ENCODE data around the gene LGALS1.

LGALS1 gene

GRCh38 chr22:37659066-37659896 is 16.2 kb upstream of the LGALS1 start:
- TF ChIP-seq CTCF (IDR thresholded peaks at IDR 0.05; ENCODE audit: insufficient read depth, missing control alignments), result no peak
- FAIRE-seq (no peak), DNase-seq (ENCODE audit: insufficient read length, low spot score) (no peak)

- no peak for DNase-seq (ENCODE audit: insufficient read length, low spot score)
- TF ChIP-seq CTCF (IDR thresholded peaks at IDR 0.05; ENCODE audit: insufficient read depth, missing control alignments), result no peak
- FAIRE-seq, result no peak
Observed at GRCh38 chr22:37659897-37660708, 15.3 kb upstream of the LGALS1 start.

GRCh38 chr22:37660709-37661045 is 14.8 kb upstream of the LGALS1 start:
- FAIRE-seq (no peak), DNase-seq (ENCODE audit: insufficient read length, low spot score) (no peak)
- TF ChIP-seq CTCF (IDR thresholded peaks at IDR 0.05; ENCODE audit: insufficient read depth, missing control alignments), result no peak

- TF ChIP-seq CTCF (IDR thresholded peaks at IDR 0.05; ENCODE audit: insufficient read depth, missing control alignments), result peak; percentile 48
- DNase-seq (ENCODE audit: insufficient read length, low spot score) (no peak), FAIRE-seq (no peak)
Observed at GRCh38 chr22:37661160-37661924, 14.1 kb upstream of the LGALS1 start.

- FAIRE-seq, result no peak
- no peak for TF ChIP-seq CTCF (IDR thresholded peaks at IDR 0.05; ENCODE audit: insufficient read depth, missing control alignments)
- no peak for DNase-seq (ENCODE audit: insufficient read length, low spot score)
Observed at GRCh38 chr22:37662039-37662438, 13.4 kb upstream of the LGALS1 start.

- no peak for TF ChIP-seq CTCF (IDR thresholded peaks at IDR 0.05; ENCODE audit: insufficient read depth, missing control alignments)
- DNase-seq (ENCODE audit: insufficient read length, low spot score), result no peak
- no peak for FAIRE-seq
Observed at GRCh38 chr22:37663521-37664140, 11.8 kb upstream of the LGALS1 start.

Measured in D721Med (cell line).